ENCODE measurements around the gene ZNF423. TPM values are rescaled to one million over a fixed set of nuclear protein-coding genes. Genes with fewer than 3 reads are reported as not detected.

ZNF423 gene
- total RNA-seq, 3 donors from 2014 or later (not counting 1 experiment from before 2014, with no cell fraction given), result not detected

GRCh38 chr16:49545741-49546448, 310.0 kb downstream of the ZNF423 start:
- no peak overlapping the region for H3K27ac ChIP-seq (ENCODE audit: low read length)
- Mint-ChIP-seq H3K9me3 (no peaks in the 10 kb centered on the region), H3K4me1 (no peaks in the 10 kb centered on the region), H3K27me3 (ENCODE audit: low read depth in 2 of 2) (no peaks in the 10 kb centered on the region), H3K36me3 (no peaks in the 10 kb centered on the region), H3K4me3 (no peak overlapping the region), H3K27ac (no peak overlapping the region)
- no peaks in the 10 kb centered on the region for H3K36me3 ChIP-seq (ENCODE audit: control insufficient read depth, insufficient read depth, low read length)
- intact Hi-C loops (cut with micrococcal nuclease), result no loop called here
- 77% methylated on average over 5 of the region's 6 CpGs for WGBS (ENCODE audit: insufficient coverage)
- H3K9me3 ChIP-seq (ENCODE audit: control insufficient read depth, insufficient read depth, low read length), result no peaks in the 10 kb centered on the region
- no peaks in the 10 kb centered on the region for H3K27me3 ChIP-seq (ENCODE audit: control insufficient read depth, insufficient read depth, low read length)
- no peaks in the 10 kb centered on the region for H3K4me1 ChIP-seq (ENCODE audit: control insufficient read depth, insufficient read depth, low read length)
- no peak for ATAC-seq
- TF ChIP-seq CTCF (IDR thresholded peaks at IDR 0.05), result no peak
- H3K4me3 ChIP-seq (ENCODE audit: low read length), result no peak overlapping the region
- no peak for DNase-seq

- H3K4me3 Mint-ChIP-seq, result no peak overlapping the region
- no peak overlapping the region for H3K27ac Mint-ChIP-seq
- no peak for DNase-seq
- TF ChIP-seq CTCF (IDR thresholded peaks at IDR 0.05), result no peak
- 100% methylated on average over 4 of the region's 4 CpGs for WGBS (ENCODE audit: insufficient coverage)
- Histone ChIP-seq H3K27ac (ENCODE audit: low read length) (no peak overlapping the region), H3K4me1 (ENCODE audit: control insufficient read depth, insufficient read depth, low read length) (no peaks in the 10 kb centered on the region), H3K4me3 (ENCODE audit: low read length) (no peak overlapping the region), H3K36me3 (ENCODE audit: control insufficient read depth, insufficient read depth, low read length) (no peaks in the 10 kb centered on the region), H3K9me3 (ENCODE audit: control insufficient read depth, insufficient read depth, low read length) (no peaks in the 10 kb centered on the region), H3K27me3 (ENCODE audit: control insufficient read depth, insufficient read depth, low read length) (no peaks in the 10 kb centered on the region)
- intact Hi-C loops (cut with micrococcal nuclease), result no loop called here
- no peaks in the 10 kb centered on the region for H3K9me3 Mint-ChIP-seq
- no peak for ATAC-seq
- H3K27me3 Mint-ChIP-seq (ENCODE audit: low read depth in 2 of 2), result no peaks in the 10 kb centered on the region
- H3K36me3 Mint-ChIP-seq, result no peaks in the 10 kb centered on the region
- no peaks in the 10 kb centered on the region for H3K4me1 Mint-ChIP-seq
Measured at GRCh38 chr16:49545243-49545642, 310.7 kb downstream of the ZNF423 start.

- H3K9me3 Mint-ChIP-seq, result no peaks in the 10 kb centered on the region
- 95% methylated on average over 5 of the region's 10 CpGs for WGBS (ENCODE audit: insufficient coverage)
- no peaks in the 10 kb centered on the region for H3K4me1 Mint-ChIP-seq
- no peaks in the 10 kb centered on the region for H3K36me3 Mint-ChIP-seq
- Histone ChIP-seq H3K4me1 (ENCODE audit: control insufficient read depth, insufficient read depth, low read length) (no peaks in the 10 kb centered on the region), H3K27ac (ENCODE audit: low read length) (no peak overlapping the region), H3K36me3 (ENCODE audit: control insufficient read depth, insufficient read depth, low read length) (no peaks in the 10 kb centered on the region), H3K27me3 (ENCODE audit: control insufficient read depth, insufficient read depth, low read length) (no peaks in the 10 kb centered on the region), H3K9me3 (ENCODE audit: control insufficient read depth, insufficient read depth, low read length) (no peaks in the 10 kb centered on the region), H3K4me3 (ENCODE audit: low read length) (no peak overlapping the region)
- no peak overlapping the region for H3K4me3 Mint-ChIP-seq
- ATAC-seq (no peak), DNase-seq (no peak)
- no peak overlapping the region for H3K27ac Mint-ChIP-seq
- no peak for TF ChIP-seq CTCF (IDR thresholded peaks at IDR 0.05)
- intact Hi-C loops (cut with micrococcal nuclease), result no loop called here
- no peaks in the 10 kb centered on the region for H3K27me3 Mint-ChIP-seq (ENCODE audit: low read depth in 2 of 2)
Measured at GRCh38 chr16:49544828-49545227, 311.1 kb downstream of the ZNF423 start.

- Mint-ChIP-seq H3K36me3 (no peaks in the 10 kb centered on the region), H3K4me1 (no peaks in the 10 kb centered on the region), H3K27me3 (ENCODE audit: low read depth in 2 of 2) (no peaks in the 10 kb centered on the region), H3K27ac (no peak overlapping the region), H3K4me3 (no peak overlapping the region), H3K9me3 (no peaks in the 10 kb centered on the region)
- Histone ChIP-seq H3K4me1 (ENCODE audit: control insufficient read depth, insufficient read depth, low read length) (no peaks in the 10 kb centered on the region), H3K4me3 (ENCODE audit: low read length) (no peak overlapping the region), H3K36me3 (ENCODE audit: control insufficient read depth, insufficient read depth, low read length) (no peaks in the 10 kb centered on the region), H3K9me3 (ENCODE audit: control insufficient read depth, insufficient read depth, low read length) (no peaks in the 10 kb centered on the region), H3K27ac (ENCODE audit: low read length) (no peak overlapping the region), H3K27me3 (ENCODE audit: control insufficient read depth, insufficient read depth, low read length) (no peaks in the 10 kb centered on the region)
- no peak for DNase-seq
- ATAC-seq, result no peak
- TF ChIP-seq CTCF (IDR thresholded peaks at IDR 0.05), result no peak
- intact Hi-C loops (cut with micrococcal nuclease), result no loop called here
- 96% methylated on average over 15 of the region's 15 CpGs for WGBS (ENCODE audit: insufficient coverage)
Measured at GRCh38 chr16:49543631-49543946, 312.3 kb downstream of the ZNF423 start.
